ENCODE results near the gene SLC34A1. TPM values are rescaled to one million over a fixed set of nuclear protein-coding genes. Genes with fewer than 3 reads are reported as not detected.
A peak's percentile ranks its signal among the peaks of the same experiment; 100 is the strongest.

Gene SLC34A1
- total and polyA plus RNA-seq, 5 donors from 2014 or later: 0.20 TPM; not detected in 4

DNA sequence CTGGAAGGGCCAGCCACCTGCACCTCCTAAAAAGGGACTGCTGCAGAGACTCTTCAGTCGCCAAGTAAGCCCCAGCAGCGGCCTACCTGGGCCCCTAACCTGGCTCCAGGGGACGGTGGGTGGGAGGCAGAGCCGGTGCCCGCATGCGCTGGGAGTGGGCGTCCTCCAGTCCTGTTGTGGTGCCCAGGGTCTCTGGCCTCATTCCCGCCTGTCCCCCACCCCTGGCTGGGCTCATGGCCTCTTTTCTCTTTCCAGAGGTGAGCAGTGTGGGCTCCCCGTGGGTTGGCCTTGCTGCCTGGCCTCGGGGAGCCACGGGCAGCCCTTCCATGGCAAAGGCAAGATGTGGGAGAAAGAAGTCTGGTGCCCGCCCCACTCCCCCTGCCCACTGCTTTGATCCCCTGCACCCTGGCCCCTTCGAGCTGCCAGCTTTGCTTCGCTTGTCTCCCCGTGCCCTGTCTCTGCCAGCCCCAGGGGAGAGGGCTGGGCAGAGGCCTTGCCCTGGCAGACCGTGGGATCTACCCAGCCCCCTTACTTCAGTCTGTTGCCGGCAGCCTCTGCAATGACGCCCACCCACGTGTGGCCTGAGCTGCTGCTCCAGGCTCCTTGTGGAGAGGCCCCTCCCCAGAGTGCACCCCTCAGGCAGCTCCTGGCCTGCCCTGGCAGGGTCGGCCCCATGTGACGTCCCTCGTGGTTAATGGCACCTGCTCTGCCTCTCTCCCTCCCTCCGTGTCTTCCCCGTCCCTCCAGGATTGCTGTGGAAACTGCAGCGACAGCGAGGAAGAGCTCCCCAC lies 57.0 kb downstream of the SLC34A1 start:
- H3K36me3 ChIP-seq (ENCODE audit: control insufficient read depth, insufficient read depth, low read length): peaks cover 47% of the 10 kb centered on the region
- H3K27me3 Mint-ChIP-seq: peaks cover 4% of the 10 kb centered on the region
- no peaks in the 10 kb centered on the region for H3K9me3 ChIP-seq (ENCODE audit: control insufficient read depth in 2 of 2, low read length in 2 of 2)
- DNase-seq (no peak), ATAC-seq (ENCODE audit: low read depth in 2 of 2) (no peak)
- H3K36me3 Mint-ChIP-seq: peaks cover 30% of the 10 kb centered on the region
- no peak overlapping the region for H3K4me3 ChIP-seq (ENCODE audit: low read depth, low read length)
- peak overlapping the region; percentile 49 to 60 (median 51) for H3K27ac Mint-ChIP-seq
- H3K4me3 Mint-ChIP-seq: peak overlapping the region in 2 of 4 donors; percentile 31 to 33
- H3K4me1 Mint-ChIP-seq: peaks cover 12 to 85% (median 44%) of the 10 kb centered on the region in 4 donors
- H3K4me1 ChIP-seq (ENCODE audit: control insufficient read depth, insufficient read depth, low read length, poor library complexity, severe bottlenecking): peaks cover 67% of the 10 kb centered on the region
- no peaks in the 10 kb centered on the region for H3K27me3 ChIP-seq (ENCODE audit: control insufficient read depth, insufficient read depth, low read length)
- peak overlapping the region; percentile 82 for H3K27ac ChIP-seq (ENCODE audit: insufficient read depth, low read length, poor library complexity, severe bottlenecking)
- no peaks in the 10 kb centered on the region for H3K9me3 Mint-ChIP-seq

DNA sequence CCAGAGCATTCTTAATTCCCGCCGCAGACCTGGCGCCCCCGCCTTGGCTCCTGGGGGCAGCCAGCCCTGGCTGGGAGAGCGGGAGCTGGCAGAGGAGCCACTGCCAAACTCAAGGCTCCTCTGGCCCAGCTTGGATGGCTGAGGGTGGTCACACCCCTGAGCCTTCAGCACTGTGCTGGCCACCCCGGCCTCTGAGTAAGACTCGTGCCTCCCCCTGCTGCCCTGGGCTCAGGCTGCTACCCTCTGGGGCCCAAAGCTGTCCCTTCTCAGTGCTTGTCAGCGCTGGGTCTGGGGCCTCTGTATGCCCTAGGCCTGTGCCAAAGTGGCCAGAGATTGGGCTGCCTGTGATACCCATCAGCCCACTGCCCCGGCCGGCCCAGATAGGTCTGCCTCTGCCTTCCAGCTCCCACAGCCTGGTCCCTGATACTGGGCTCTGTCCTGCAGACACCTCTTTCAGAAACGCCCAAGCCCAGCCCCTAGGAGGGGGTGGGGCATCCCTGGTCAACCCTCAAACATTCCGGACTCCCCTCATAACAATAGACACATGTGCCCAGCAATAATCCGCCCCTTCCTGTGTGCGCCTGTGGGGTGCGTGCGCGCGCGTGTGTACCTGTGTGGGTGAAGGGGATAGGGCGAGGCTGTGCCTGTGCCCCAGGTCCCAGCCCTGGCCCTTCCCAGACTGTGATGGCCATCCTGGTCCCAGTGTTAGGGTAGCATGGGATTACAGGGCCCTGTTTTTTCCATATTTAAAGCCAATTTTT lies 58.0 kb downstream of the SLC34A1 start:
- ATAC-seq (ENCODE audit: low read depth in 2 of 2) (no peak), DNase-seq (no peak)
- Histone ChIP-seq H3K36me3 (ENCODE audit: control insufficient read depth, insufficient read depth, low read length) (peaks cover 37% of the 10 kb centered on the region), H3K4me1 (ENCODE audit: control insufficient read depth, insufficient read depth, low read length, poor library complexity, severe bottlenecking) (peaks cover 66% of the 10 kb centered on the region), H3K4me3 (ENCODE audit: low read depth, low read length) (no peak overlapping the region), H3K27me3 (ENCODE audit: control insufficient read depth, insufficient read depth, low read length) (no peaks in the 10 kb centered on the region), H3K27ac (ENCODE audit: insufficient read depth, low read length, poor library complexity, severe bottlenecking) (peak overlapping the region; percentile 19), H3K9me3 (ENCODE audit: control insufficient read depth in 2 of 2, low read length in 2 of 2) (no peaks in the 10 kb centered on the region)
- Mint-ChIP-seq H3K27ac (peak overlapping the region in 2 of 3 donors; percentile 49 to 62), H3K9me3 (no peaks in the 10 kb centered on the region), H3K36me3 (peaks cover 23% of the 10 kb centered on the region), H3K27me3 (peaks cover 4% of the 10 kb centered on the region), H3K4me3 (no peak overlapping the region), H3K4me1 (peaks cover 12 to 79% (median 44%) of the 10 kb centered on the region in 4 donors)

DNA sequence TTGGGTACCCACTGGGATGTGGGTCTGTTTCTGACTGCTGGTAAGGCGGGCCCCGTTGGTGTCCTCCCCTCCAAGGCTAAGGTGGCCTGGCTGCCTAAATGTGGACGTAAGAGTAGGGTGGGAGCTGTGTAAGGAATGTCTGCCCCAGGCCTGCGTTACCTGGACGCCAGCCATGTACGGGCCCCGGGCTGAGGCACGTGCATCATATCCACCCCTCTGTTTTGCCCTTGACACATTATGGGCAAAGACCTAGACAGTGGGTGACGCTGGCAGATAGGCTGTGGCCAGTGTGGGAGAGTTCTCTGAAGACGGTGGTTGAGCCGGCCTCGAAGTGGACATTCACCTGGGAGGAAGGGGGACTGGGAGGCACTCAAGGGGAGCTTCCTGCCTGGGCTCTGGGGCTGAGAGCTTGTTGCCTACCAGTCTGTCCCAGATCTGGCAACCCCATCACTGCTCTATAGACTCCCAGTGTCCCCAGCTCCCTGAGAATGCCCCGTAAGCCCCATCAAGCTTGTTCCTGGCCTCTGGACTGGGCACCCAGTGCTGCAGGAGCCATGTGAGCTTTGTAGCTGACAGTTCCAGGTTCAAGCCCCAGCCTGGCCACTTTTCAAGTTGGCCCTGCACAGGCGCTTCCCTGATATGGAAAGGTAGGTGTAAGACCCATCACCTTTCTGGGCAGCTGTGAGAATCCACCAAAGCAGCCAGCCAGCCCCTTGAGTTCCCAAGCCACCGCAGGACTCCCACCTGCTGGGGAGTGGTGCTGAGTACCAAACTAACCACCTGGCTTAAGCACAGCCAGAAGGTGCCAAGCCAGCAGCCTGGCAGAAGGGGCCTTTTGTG lies 59.1 kb downstream of the SLC34A1 start:
- Mint-ChIP-seq H3K4me1 (peaks cover 12 to 77% (median 43%) of the 10 kb centered on the region in 4 donors), H3K27ac (peak overlapping the region in 2 of 3 donors; percentile 15 to 87), H3K9me3 (no peaks in the 10 kb centered on the region), H3K36me3 (peaks cover 16% of the 10 kb centered on the region), H3K4me3 (peak overlapping the region in 1 of 4 donors; percentile 50), H3K27me3 (peaks cover 4% of the 10 kb centered on the region)
- H3K27me3 ChIP-seq (ENCODE audit: control insufficient read depth, insufficient read depth, low read length): no peaks in the 10 kb centered on the region
- DNase-seq (no peak), ATAC-seq (ENCODE audit: low read depth in 2 of 2) (no peak)
- H3K9me3 ChIP-seq (ENCODE audit: control insufficient read depth in 2 of 2, low read length in 2 of 2): no peaks in the 10 kb centered on the region
- H3K36me3 ChIP-seq (ENCODE audit: control insufficient read depth, insufficient read depth, low read length): peaks cover 26% of the 10 kb centered on the region
- H3K27ac ChIP-seq (ENCODE audit: insufficient read depth, low read length, poor library complexity, severe bottlenecking): peak overlapping the region; percentile 91
- H3K4me1 ChIP-seq (ENCODE audit: control insufficient read depth, insufficient read depth, low read length, poor library complexity, severe bottlenecking): peaks cover 69% of the 10 kb centered on the region
- no peak overlapping the region for H3K4me3 ChIP-seq (ENCODE audit: low read depth, low read length)

DNA sequence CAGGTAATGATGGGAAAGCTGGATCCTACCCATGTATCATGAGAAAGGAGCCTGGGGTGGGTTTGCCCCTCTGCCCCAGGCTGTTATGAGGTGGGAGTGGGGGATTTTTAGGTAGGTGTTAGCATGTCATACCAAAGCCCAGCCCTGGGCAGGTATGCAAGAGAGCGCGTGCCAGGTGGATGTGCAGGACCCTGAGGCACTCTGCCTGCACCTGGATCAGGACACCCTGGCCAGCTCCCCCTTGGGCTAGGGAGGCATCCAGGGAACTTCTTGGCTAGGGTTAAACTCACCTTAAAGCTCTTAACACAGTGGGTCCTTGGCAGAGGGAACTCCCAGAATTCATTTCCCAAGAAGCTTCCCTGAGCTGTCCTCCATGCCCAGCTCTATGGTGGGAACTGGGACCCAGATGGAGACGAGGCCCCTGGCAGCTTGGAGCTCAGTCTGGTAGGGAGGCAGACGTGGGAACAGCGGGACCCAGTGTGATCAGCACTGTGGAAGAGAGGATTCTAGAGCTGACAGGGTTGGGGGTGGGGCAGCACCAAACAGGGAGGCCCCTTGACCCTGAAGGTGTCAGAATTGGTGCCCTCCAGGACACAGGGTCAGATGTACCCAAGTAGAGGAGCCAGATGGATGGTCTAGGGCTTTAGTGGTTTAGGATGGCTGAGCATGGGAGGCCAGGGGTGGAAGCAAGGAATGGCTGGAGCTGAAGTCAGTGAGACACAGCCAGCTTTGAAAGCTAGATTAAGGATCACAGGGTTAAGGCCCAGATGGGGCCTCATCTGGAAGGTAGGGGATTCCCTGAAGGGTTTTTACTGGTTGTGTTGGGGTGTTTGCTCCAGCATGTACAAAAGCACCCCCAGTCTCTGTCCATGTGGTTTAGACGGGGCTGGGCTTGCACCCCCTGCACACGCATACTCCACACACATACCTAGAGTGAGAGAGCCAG lies 60.1 kb downstream of the SLC34A1 start:
- H3K27ac ChIP-seq (ENCODE audit: insufficient read depth, low read length, poor library complexity, severe bottlenecking): peak overlapping the region; percentile 91
- Mint-ChIP-seq H3K9me3 (no peaks in the 10 kb centered on the region), H3K27me3 (peaks cover 10% of the 10 kb centered on the region), H3K27ac (peak overlapping the region; percentile 87 to 95 (median 91)), H3K4me3 (peak overlapping the region; percentile 50 to 91 (median 86)), H3K4me1 (peaks cover 11 to 74% (median 44%) of the 10 kb centered on the region in 4 donors), H3K36me3 (peaks cover 14% of the 10 kb centered on the region)
- no peaks in the 10 kb centered on the region for H3K9me3 ChIP-seq (ENCODE audit: control insufficient read depth in 2 of 2, low read length in 2 of 2)
- H3K4me1 ChIP-seq (ENCODE audit: control insufficient read depth, insufficient read depth, low read length, poor library complexity, severe bottlenecking): peaks cover 71% of the 10 kb centered on the region
- no peaks in the 10 kb centered on the region for H3K27me3 ChIP-seq (ENCODE audit: control insufficient read depth, insufficient read depth, low read length)
- peak in 2 of 3 donors; percentile 33 to 41 for DNase-seq
- H3K36me3 ChIP-seq (ENCODE audit: control insufficient read depth, insufficient read depth, low read length): peaks cover 18% of the 10 kb centered on the region
- H3K4me3 ChIP-seq (ENCODE audit: low read depth, low read length): no peak overlapping the region
- no peak for ATAC-seq (ENCODE audit: low read depth in 2 of 2)

DNA sequence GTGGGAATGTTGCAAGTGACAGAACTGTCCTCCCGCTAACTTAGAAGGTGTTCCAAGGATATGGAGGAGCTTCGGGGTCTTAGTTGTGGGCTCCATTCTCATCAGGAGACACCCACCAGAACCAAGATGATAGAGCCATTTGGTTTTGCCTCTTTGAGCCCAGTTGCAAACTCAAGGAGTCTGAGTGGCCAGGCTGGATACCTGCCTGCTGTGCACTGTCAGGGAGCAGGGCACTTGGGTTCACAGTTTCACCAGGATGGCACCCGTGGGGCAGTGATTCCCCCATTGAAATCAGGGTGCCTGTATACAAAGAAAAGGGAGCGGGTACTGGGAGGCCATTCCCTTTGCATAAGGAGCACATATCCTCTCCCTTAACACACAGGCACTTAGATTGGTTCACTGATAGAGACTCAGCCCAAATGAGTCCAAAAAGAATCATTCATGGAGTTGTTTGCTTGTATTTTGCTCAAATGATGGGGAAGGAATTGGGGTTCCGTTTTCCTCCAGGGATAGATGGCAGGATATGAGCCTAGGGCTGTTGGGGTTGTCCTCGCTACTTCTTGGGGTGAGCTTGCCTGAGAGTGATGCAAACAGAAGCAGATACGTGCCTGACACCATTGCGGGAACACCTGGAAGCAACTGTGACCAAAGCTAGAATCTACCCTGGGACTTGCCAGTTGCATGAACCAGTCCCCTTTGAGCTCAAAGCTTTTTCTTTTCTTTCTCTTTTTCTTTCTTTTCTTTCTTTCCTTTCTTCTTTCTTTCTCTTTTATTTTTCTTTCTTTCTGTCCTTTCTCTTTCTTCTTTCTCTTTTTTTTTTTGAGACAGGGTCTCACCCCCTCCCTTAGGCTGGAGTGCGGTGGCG lies 61.0 kb downstream of the SLC34A1 start:
- peak in 2 of 3 donors; percentile 36 to 45 for DNase-seq
- Mint-ChIP-seq H3K4me1 (peaks cover 2 to 65% (median 36%) of the 10 kb centered on the region in 4 donors), H3K27ac (peak overlapping the region; percentile 87 to 97 (median 91)), H3K27me3 (peaks cover 10% of the 10 kb centered on the region), H3K36me3 (peaks cover 5% of the 10 kb centered on the region), H3K4me3 (peak overlapping the region; percentile 50 to 92 (median 89)), H3K9me3 (no peaks in the 10 kb centered on the region)
- Histone ChIP-seq H3K4me1 (ENCODE audit: control insufficient read depth, insufficient read depth, low read length, poor library complexity, severe bottlenecking) (peaks cover 64% of the 10 kb centered on the region), H3K4me3 (ENCODE audit: low read depth, low read length) (peak overlapping the region; percentile 55), H3K27me3 (ENCODE audit: control insufficient read depth, insufficient read depth, low read length) (no peaks in the 10 kb centered on the region), H3K36me3 (ENCODE audit: control insufficient read depth, insufficient read depth, low read length) (peaks cover 14% of the 10 kb centered on the region), H3K9me3 (ENCODE audit: control insufficient read depth in 2 of 2, low read length in 2 of 2) (no peaks in the 10 kb centered on the region), H3K27ac (ENCODE audit: insufficient read depth, low read length, poor library complexity, severe bottlenecking) (peak overlapping the region; percentile 91)
- ATAC-seq (ENCODE audit: low read depth in 2 of 2): no peak

DNA sequence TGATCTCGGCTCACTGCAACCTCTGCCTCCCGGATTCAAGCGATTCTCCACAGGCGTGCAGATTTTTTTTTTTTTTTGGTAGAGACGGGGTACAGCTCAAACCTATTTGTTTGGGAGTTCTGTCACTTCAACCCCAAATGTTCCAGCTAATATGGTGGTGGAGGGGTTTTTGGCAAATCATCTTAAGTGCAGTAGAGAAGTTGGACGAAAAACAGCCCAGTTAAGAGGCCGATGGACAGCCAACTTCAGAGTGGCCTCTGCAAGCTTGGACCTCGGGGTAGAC lies 61.6 kb downstream of the SLC34A1 start:
- Mint-ChIP-seq H3K27ac (peak overlapping the region; percentile 87 to 97 (median 91)), H3K36me3 (peaks cover 3% of the 10 kb centered on the region), H3K4me3 (peak overlapping the region; percentile 50 to 92 (median 89)), H3K27me3 (peaks cover 10% of the 10 kb centered on the region), H3K4me1 (peaks cover 0 to 63% (median 33%) of the 10 kb centered on the region in 4 donors), H3K9me3 (no peaks in the 10 kb centered on the region)
- peaks cover 13% of the 10 kb centered on the region for H3K36me3 ChIP-seq (ENCODE audit: control insufficient read depth, insufficient read depth, low read length)
- H3K27ac ChIP-seq (ENCODE audit: insufficient read depth, low read length, poor library complexity, severe bottlenecking): peak overlapping the region; percentile 91
- H3K4me3 ChIP-seq (ENCODE audit: low read depth, low read length): peak overlapping the region; percentile 55
- ATAC-seq (ENCODE audit: low read depth in 2 of 2): no peak
- DNase-seq: no peak
- no peaks in the 10 kb centered on the region for H3K27me3 ChIP-seq (ENCODE audit: control insufficient read depth, insufficient read depth, low read length)
- H3K4me1 ChIP-seq (ENCODE audit: control insufficient read depth, insufficient read depth, low read length, poor library complexity, severe bottlenecking): peaks cover 58% of the 10 kb centered on the region
- H3K9me3 ChIP-seq (ENCODE audit: control insufficient read depth in 2 of 2, low read length in 2 of 2): no peaks in the 10 kb centered on the region
